K562 (cell line): ENCODE data around the gene PMPCA. TPM values are rescaled to one million over a fixed set of nuclear protein-coding genes. Genes with fewer than 3 reads are reported as not detected.

Experiments used
- ARID1B ChIP-seq: fragments of 450-650 bp; IDR thresholded peaks from 2 replicates; pipeline ENCODE4 v1.6.1; 2016; ENCODE audit warnings: antibody characterized with exemption, mild to moderate bottlenecking, inconsistent platforms
- BHLHE40 ChIP-seq: IDR thresholded peaks from 2 replicates; pipeline ENCODE4 v1.6.1; 2011; ENCODE audit warnings: low read length, improper control_type of control experiment
- CCNT2 ChIP-seq: IDR thresholded peaks from 2 replicates; pipeline ENCODE4 v1.6.1; 2011; ENCODE audit warnings: borderline replicate concordance, low read depth, mild to moderate bottlenecking, moderate library complexity, mixed read lengths, low read length; ENCODE audit not compliant: insufficient read length; ENCODE audit errors: extremely low read depth
- CXXC5 ChIP-seq: fragments of 250-450 bp; sonication (Bioruptor Pico); IDR thresholded peaks from 2 replicates; pipeline ENCODE4 v1.8.0; 2022; ENCODE audit warnings: inconsistent platforms, mild to moderate bottlenecking, moderate library complexity
- HNRNPL ChIP-seq: fragments of 200-400 bp; formaldehyde crosslinking; IDR thresholded peaks from 2 replicates; pipeline ENCODE4 v1.6.1; 2017; ENCODE audit warnings: low read depth, mild to moderate bottlenecking, low read length
- KLF13 ChIP-seq: fragments of 450-650 bp; IDR thresholded peaks from 2 replicates; pipeline ENCODE4 v1.6.1; 2016; ENCODE audit warnings: missing genetic modification characterization, low read depth, mild to moderate bottlenecking, missing compliant biosample characterization, moderate library complexity, borderline replicate concordance
- MCM7 ChIP-seq, 2 experiments: fragments of 450-650 bp; IDR thresholded peaks; 2 replicates each; pipeline ENCODE4 v1.6.1; 2016 to 2018
- MNT ChIP-seq, 2 experiments: fragments of 450-650 bp; conservative IDR thresholded peaks; 2 replicates each; pipeline ENCODE4 v1.6.1; 2017; ENCODE audit warnings: mild to moderate bottlenecking in 2 of 2, moderate library complexity in 2 of 2
- POLR3G ChIP-seq: IDR thresholded peaks from 2 replicates; pipeline ENCODE4 v1.6.1; 2011; ENCODE audit not compliant: insufficient read length, insufficient replicate concordance; ENCODE audit errors: extremely low read depth
- REST ChIP-seq, 2 experiments: fragments of 450-650 bp; formaldehyde crosslinking in 1 of 2; IDR thresholded peaks; 2 replicates each; pipeline versions ENCODE4 v1.4.0 to v1.6.1; 2014 to 2020; ENCODE audit warnings: mild to moderate bottlenecking in 2 of 2, borderline replicate concordance in 1 of 2, low read depth in 1 of 2
- ZBED1 ChIP-seq: IDR thresholded peaks from 2 replicates; pipeline ENCODE4 v1.6.1; 2014
- ZBTB33 ChIP-seq: sonication (generic); formaldehyde crosslinking; IDR thresholded peaks from 2 replicates; pipeline ENCODE4 v1.8.1; 2023; ENCODE audit warnings: mild to moderate bottlenecking, missing genetic modification reagents
- ZNF384 ChIP-seq: IDR thresholded peaks from 2 replicates; pipeline ENCODE4 v1.6.1; 2012; ENCODE audit warnings: low read depth, low read length, improper control_type of control experiment
- polyA plus RNA-seq, 8 experiments: library from polyadenylated mRNA; depleted of rRNA in 4 of 8; stranded (reverse) in 5 of 8; unstranded in 3 of 8; fragments of >200 nt; fragmentation: Nextera tagmentation in 2 of 8; fragmentation: Illumina TruSeq in 1 of 8; extraction: Ambion mirVana in 2 of 8; extraction: Trizol in 1 of 8; gene quantifications; 2 replicates each; pipeline versions ENCODE4 v1.2.1 to v1.2.3, GENCODE V29; 2011 to 2014; ENCODE audit warnings: inconsistent platforms in 1 of 8, missing spikeins in 1 of 8
- total RNA-seq, 7 experiments: library from RNA; depleted of rRNA in 6 of 7; stranded (reverse); fragments of >200 nt in 6 of 7; fragmentation: Illumina TruSeq in 2 of 7; extraction: Trizol in 2 of 7; gene quantifications; 2 replicates each; pipeline versions ENCODE4 v1.2.1 to v1.2.3, GENCODE V29; 2011 to 2021; ENCODE audit warnings: low replicate concordance in 1 of 7

PMPCA gene
- total and polyA plus RNA-seq, 9 of the 15 experiments (the other 6 are each of a cell fraction or from before 2014, with no cell fraction given), result 23.9 to 143 (median 86.6) TPM

- TF ChIP-seq MCM7 (IDR thresholded peaks at IDR 0.05) (no peak), POLR3G (no peak), BHLHE40 (peak; percentile 60), ARID1B (peak; percentile 53; the same call in 1 of the 2 replicates), MNT (conservative IDR thresholded peaks at IDR 0.05) (peak; percentile 94 to 96), ZNF384 (no peak), ZBTB33 (CRISPR knock-in tag) (peak; percentile 47; the same call in 1 of the 2 replicates), ZBED1 (no peak), REST (IDR thresholded peaks at IDR 0.05; ENCODE audit: borderline replicate concordance) (peak; percentile 37; the same call in 1 of the 2 replicates), REST (CRISPR knock-in tag; IDR thresholded peaks at IDR 0.05; ENCODE audit: low read depth) (no peak), KLF13 (tag) (no peak; the same call in 1 of the 2 replicates), CCNT2 (no peak), HNRNPL (0 out of 2 replicates have a peak, but pooled peaks have one; percentile 76), CXXC5 (CRISPR knock-in tag) (peak; percentile 58)
Observed at GRCh38 chr9:136372561-136373299, 37.7 kb upstream of the PMPCA start (continued).
